ENCODE measurements around the gene STAM2.

DNA sequence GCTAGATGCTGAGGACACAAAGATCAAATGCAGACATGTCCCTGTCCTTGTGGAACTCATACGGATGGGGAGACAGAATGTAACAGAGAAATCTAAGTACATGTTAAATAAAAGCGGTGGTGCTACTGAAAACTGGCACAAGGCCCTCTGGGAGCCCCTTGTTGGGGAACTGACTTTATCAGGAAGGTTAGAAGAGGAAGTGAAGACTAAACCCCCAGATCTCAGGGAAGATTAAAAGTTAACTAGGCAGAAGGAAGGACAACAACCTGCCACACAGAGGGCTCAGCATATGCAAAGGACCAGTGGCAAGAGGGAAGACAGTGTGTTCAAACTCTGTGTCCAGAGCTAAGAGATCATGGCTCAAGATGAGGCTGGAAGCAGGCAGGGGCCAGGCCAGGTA is 81.5 kb downstream of the STAM2 start:
- TF ChIP-seq, protein P1, sequence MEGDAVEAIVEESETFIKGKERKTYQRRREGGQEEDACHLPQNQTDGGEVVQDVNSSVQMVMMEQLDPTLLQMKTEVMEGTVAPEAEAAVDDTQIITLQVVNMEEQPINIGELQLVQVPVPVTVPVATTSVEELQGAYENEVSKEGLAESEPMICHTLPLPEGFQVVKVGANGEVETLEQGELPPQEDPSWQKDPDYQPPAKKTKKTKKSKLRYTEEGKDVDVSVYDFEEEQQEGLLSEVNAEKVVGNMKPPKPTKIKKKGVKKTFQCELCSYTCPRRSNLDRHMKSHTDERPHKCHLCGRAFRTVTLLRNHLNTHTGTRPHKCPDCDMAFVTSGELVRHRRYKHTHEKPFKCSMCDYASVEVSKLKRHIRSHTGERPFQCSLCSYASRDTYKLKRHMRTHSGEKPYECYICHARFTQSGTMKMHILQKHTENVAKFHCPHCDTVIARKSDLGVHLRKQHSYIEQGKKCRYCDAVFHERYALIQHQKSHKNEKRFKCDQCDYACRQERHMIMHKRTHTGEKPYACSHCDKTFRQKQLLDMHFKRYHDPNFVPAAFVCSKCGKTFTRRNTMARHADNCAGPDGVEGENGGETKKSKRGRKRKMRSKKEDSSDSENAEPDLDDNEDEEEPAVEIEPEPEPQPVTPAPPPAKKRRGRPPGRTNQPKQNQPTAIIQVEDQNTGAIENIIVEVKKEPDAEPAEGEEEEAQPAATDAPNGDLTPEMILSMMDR (conservative IDR thresholded peaks at IDR 0.05; ENCODE audit: low read length), result no peak
- no peak for TF ChIP-seq EZH2phosphoT487 (IDR thresholded peaks at IDR 0.05; ENCODE audit: borderline replicate concordance)

Measured in Loucy (cell line).